CD4-positive, alpha-beta memory T cell (primary cell): ENCODE measurements around the gene BTRC. TPM values are rescaled to one million over a fixed set of nuclear protein-coding genes. Genes with fewer than 3 reads are reported as not detected.
A peak's percentile ranks its signal among the peaks of the same experiment; 100 is the strongest.

ENCODE experiments used
- CTCF ChIA-PET: fragments of 350-600 bp; sonication (Branson Sonifier 250); formaldehyde crosslinking; loops from one replicate; lab custom pipeline; 2021; ENCODE audit warnings: inconsistent platforms; ENCODE audit not compliant: partially characterized antibody; lab: Charles Lee
- POLR2A ChIA-PET: fragments of 350-600 bp; sonication (Branson Sonifier 250); formaldehyde crosslinking; loops from one replicate; lab custom pipeline; 2021; ENCODE audit not compliant: partially characterized antibody; lab: Charles Lee
- DNase-seq, 5 donors: peaks; one replicate each; pipeline versions ENCODE4 v3.0.0 to v3.0.0-alpha.2; 2020 to 2022; ENCODE audit warnings: mixed read lengths in 1 of 5
- H3K27ac ChIP-seq: one replicate; pipeline ENCODE4 v1.7.0; 2013; ENCODE audit warnings: low read depth, low read length
- H3K27me3 ChIP-seq: 2 replicates; pipeline ENCODE4 v1.7.0; 2013; ENCODE audit warnings: mild to moderate bottlenecking, low read length, moderate library complexity; ENCODE audit not compliant: insufficient read depth
- H3K36me3 ChIP-seq: 2 replicates; pipeline ENCODE4 v1.7.0; 2013; ENCODE audit warnings: mild to moderate bottlenecking, low read length, moderate library complexity; ENCODE audit not compliant: insufficient read depth
- H3K4me1 ChIP-seq: 2 replicates; pipeline ENCODE4 v1.7.0; 2013; ENCODE audit warnings: mild to moderate bottlenecking, low read length, moderate library complexity; ENCODE audit not compliant: insufficient read depth
- H3K4me3 ChIP-seq, 2 donors: one replicate each; pipeline ENCODE4 v1.7.0; 2013; ENCODE audit warnings: low read length in 2 of 2, mild to moderate bottlenecking in 1 of 2
- H3K9me3 ChIP-seq, 2 donors: one replicate each; pipeline ENCODE4 v1.7.0; 2013; ENCODE audit warnings: low read length in 2 of 2, control low read depth in 1 of 2; ENCODE audit not compliant: control insufficient read depth in 1 of 2
- H3K27ac Mint-ChIP-seq, 7 donors: one replicate each; pipeline ENCODE4 v1.8.0; 2020 to 2021; ENCODE audit warnings: mixed read lengths in 7 of 7, mild to moderate bottlenecking in 6 of 7, inconsistent platforms in 3 of 7, moderate library complexity in 3 of 7
- H3K27me3 Mint-ChIP-seq, 2 donors: one replicate each; pipeline ENCODE4 v1.8.0; 2020 to 2021; ENCODE audit warnings: mixed read lengths in 2 of 2
- H3K36me3 Mint-ChIP-seq, 2 donors: one replicate each; pipeline ENCODE4 v1.8.0; 2020 to 2021; ENCODE audit warnings: mixed read lengths in 2 of 2, inconsistent platforms in 1 of 2, mild to moderate bottlenecking in 1 of 2
- H3K4me1 Mint-ChIP-seq, 4 donors: one replicate each; pipeline ENCODE4 v1.8.0; 2020 to 2021; ENCODE audit warnings: mixed read lengths in 4 of 4, mild to moderate bottlenecking in 1 of 4
- H3K4me3 Mint-ChIP-seq, 8 donors: one replicate each; pipeline ENCODE4 v1.8.0; 2020 to 2021; ENCODE audit warnings: mixed read lengths in 8 of 8, mild to moderate bottlenecking in 7 of 8, moderate library complexity in 6 of 8, inconsistent platforms in 3 of 8
- H3K9me3 Mint-ChIP-seq, 8 donors: one replicate each; pipeline ENCODE4 v1.8.0; 2020 to 2021; ENCODE audit warnings: mixed read lengths in 8 of 8, mild to moderate bottlenecking in 5 of 8, inconsistent platforms in 3 of 8, moderate library complexity in 1 of 8
- intact Hi-C: fragments of 100-400 bp; cut with micrococcal nuclease; formaldehyde crosslinking; loops from one replicate; pipeline ENCODE4 v1.15.1; 2023
- polyA plus RNA-seq, 2 donors: library from polyadenylated mRNA; unstranded; fragments of 300-500 nt; fragmentation: Illumina TruSeq; gene quantifications; one replicate each; pipeline ENCODE4 v1.2.3, GENCODE V29; 2021
- total RNA-seq, 2 experiments: library from RNA; stranded (reverse); gene quantifications; one replicate each; pipeline ENCODE4 v1.2.3, GENCODE V29; 2021

The BTRC gene
- total and polyA plus RNA-seq, 4 experiments from 2014 or later: 6.7 to 21.3 (median 16.0) TPM

DNA sequence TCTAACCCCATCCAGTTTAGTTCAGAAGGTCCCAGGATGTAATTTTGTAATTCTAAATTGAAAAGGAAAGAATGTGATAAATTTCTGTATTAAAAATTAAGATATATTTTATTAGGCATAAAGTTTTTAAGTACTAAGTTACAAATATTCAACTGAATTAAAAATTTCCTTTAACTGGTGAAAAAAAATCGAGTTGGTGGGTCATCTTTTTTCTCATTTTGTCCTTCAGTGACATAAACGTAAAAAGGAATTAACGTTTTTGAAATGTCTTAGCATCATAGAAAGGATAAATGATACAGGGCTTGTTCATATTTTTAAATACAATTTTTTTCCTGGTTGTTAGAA, 88.5 kb downstream of the BTRC start:
- Histone ChIP-seq H3K27ac (no peak overlapping the region), H3K4me3 (no peak overlapping the region), H3K27me3 (no peaks in the 10 kb centered on the region), H3K36me3 (no peaks in the 10 kb centered on the region), H3K4me1 (no peaks in the 10 kb centered on the region), H3K9me3 (no peaks in the 10 kb centered on the region)
- Mint-ChIP-seq H3K27me3 (no peaks in the 10 kb centered on the region), H3K36me3 (no peaks in the 10 kb centered on the region), H3K9me3 (no peaks in the 10 kb centered on the region), H3K4me1 (peaks cover 0 to 5% (median 4%) of the 10 kb centered on the region in 4 donors), H3K27ac (peak overlapping the region in 2 of 7 donors; percentile 5 to 19), H3K4me3 (no peak overlapping the region)
- DNase-seq: no peak
- POLR2A ChIA-PET: no interaction called here
- CTCF ChIA-PET: interaction anchor here (1.0 to 2.4 kb wide), 5 partner anchors 17 to 228 kb away, joined by 3 to 14 read pairs (median 8); no protein-coding TSS in a partner anchor
- intact Hi-C loops: loop anchor here (2.0 kb wide), 2 partner anchors 170 to 228 kb away; no protein-coding TSS in a partner anchor

- Histone ChIP-seq H3K27me3 (no peaks in the 10 kb centered on the region), H3K9me3 (no peaks in the 10 kb centered on the region), H3K4me1 (no peaks in the 10 kb centered on the region), H3K4me3 (no peak overlapping the region), H3K27ac (no peak overlapping the region), H3K36me3 (no peaks in the 10 kb centered on the region)
- no peaks in the 10 kb centered on the region for H3K9me3 Mint-ChIP-seq
- H3K36me3 Mint-ChIP-seq: no peaks in the 10 kb centered on the region
- ChIA-PET CTCF (interaction anchor here (0.7 to 4.8 kb wide), 14 partner anchors 9 to 233 kb away, joined by 3 to 30 read pairs (median 3); no protein-coding TSS in a partner anchor), POLR2A (no interaction called here)
- no peak overlapping the region for H3K4me3 Mint-ChIP-seq
- intact Hi-C loops: no loop called here
- H3K4me1 Mint-ChIP-seq: peaks cover 0 to 5% (median 4%) of the 10 kb centered on the region in 4 donors
- H3K27ac Mint-ChIP-seq: no peak overlapping the region
- H3K27me3 Mint-ChIP-seq: no peaks in the 10 kb centered on the region
- no peak for DNase-seq
Observed at GRCh38 chr10:101444058-101444898, 90.3 kb downstream of the BTRC start.

- Histone ChIP-seq H3K9me3 (no peaks in the 10 kb centered on the region), H3K36me3 (no peaks in the 10 kb centered on the region), H3K27me3 (no peaks in the 10 kb centered on the region), H3K27ac (no peak overlapping the region), H3K4me1 (peaks cover under 1% of the 10 kb centered on the region), H3K4me3 (no peak overlapping the region)
- H3K9me3 Mint-ChIP-seq: no peaks in the 10 kb centered on the region
- ChIA-PET POLR2A (no interaction called here), CTCF (interaction anchor here (0.9 to 4.8 kb wide), 3 partner anchors 9 to 232 kb away, joined by 3 to 30 read pairs (median 3); no protein-coding TSS in a partner anchor)
- H3K36me3 Mint-ChIP-seq: no peaks in the 10 kb centered on the region
- DNase-seq: no peak
- H3K27me3 Mint-ChIP-seq: no peaks in the 10 kb centered on the region
- H3K4me1 Mint-ChIP-seq: peaks cover 3 to 12% (median 6%) of the 10 kb centered on the region in 4 donors
- intact Hi-C loops: no loop called here
- H3K4me3 Mint-ChIP-seq: no peak overlapping the region
- H3K27ac Mint-ChIP-seq: no peak overlapping the region
Observed at GRCh38 chr10:101446071-101446470, 92.1 kb downstream of the BTRC start.

DNA sequence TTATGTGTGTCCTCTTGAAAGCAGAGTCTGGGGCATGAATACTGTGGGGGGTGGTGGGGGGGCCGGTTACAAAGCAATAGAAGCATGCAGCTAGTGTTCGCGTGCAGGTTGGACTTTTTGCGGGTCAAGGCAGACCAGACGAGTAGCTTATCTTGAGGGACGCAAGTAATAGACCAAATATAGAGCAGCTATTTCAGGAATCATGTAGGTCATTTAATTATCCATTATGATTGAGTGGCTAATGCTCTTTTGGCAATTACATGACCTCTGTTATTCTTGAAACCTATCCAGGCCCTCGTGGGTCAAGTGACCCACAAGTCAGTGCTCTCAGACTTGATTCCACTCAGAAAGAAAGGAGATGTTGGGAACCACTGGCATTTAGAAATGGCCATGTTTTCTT, 93.0 kb downstream of the BTRC start:
- Mint-ChIP-seq H3K27ac (no peak overlapping the region), H3K4me1 (peaks cover 10 to 19% (median 14%) of the 10 kb centered on the region in 4 donors), H3K9me3 (no peaks in the 10 kb centered on the region), H3K36me3 (no peaks in the 10 kb centered on the region), H3K27me3 (no peaks in the 10 kb centered on the region), H3K4me3 (no peak overlapping the region)
- Histone ChIP-seq H3K4me3 (no peak overlapping the region), H3K27me3 (no peaks in the 10 kb centered on the region), H3K27ac (no peak overlapping the region), H3K36me3 (no peaks in the 10 kb centered on the region), H3K9me3 (no peaks in the 10 kb centered on the region), H3K4me1 (peaks cover 9% of the 10 kb centered on the region)
- CTCF ChIA-PET: interaction anchor here (1.2 to 4.8 kb wide), 3 partner anchors 8 to 233 kb away, joined by 3 to 30 read pairs (median 5); no protein-coding TSS in a partner anchor
- DNase-seq: no peak
- POLR2A ChIA-PET: interaction anchor here (0.6 kb wide), 1 partner anchor 22 kb away, joined by 5 read pairs; no protein-coding TSS in a partner anchor
- intact Hi-C loops: no loop called here

DNA sequence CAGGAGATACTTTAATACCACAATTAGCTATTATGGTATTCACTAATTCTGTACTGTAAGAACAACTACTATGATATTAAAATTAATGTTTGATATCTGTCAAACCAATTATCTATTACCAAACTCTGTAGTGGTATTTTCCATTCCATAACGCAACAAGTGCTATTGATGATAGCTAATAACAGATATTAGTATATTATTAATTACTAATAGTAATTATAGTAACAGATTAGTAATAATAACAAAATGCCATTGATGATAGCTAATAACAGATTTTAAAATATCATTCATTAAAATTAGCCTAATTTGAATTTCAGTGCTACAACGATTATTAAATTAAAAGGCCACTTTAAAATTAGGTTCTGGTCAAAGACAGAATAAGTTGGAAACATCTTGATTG, 93.5 kb downstream of the BTRC start:
- Histone ChIP-seq H3K4me1 (peaks cover 14% of the 10 kb centered on the region), H3K27me3 (no peaks in the 10 kb centered on the region), H3K36me3 (no peaks in the 10 kb centered on the region), H3K4me3 (no peak overlapping the region), H3K27ac (no peak overlapping the region), H3K9me3 (no peaks in the 10 kb centered on the region)
- Mint-ChIP-seq H3K4me3 (no peak overlapping the region), H3K27ac (no peak overlapping the region), H3K36me3 (no peaks in the 10 kb centered on the region), H3K27me3 (no peaks in the 10 kb centered on the region), H3K9me3 (no peaks in the 10 kb centered on the region), H3K4me1 (peaks cover 10 to 20% (median 18%) of the 10 kb centered on the region in 4 donors)
- no peak for DNase-seq
- intact Hi-C loops: no loop called here
- ChIA-PET POLR2A (no interaction called here), CTCF (interaction anchor here (1.2 to 4.8 kb wide), 3 partner anchors 8 to 234 kb away, joined by 3 to 30 read pairs (median 5); no protein-coding TSS in a partner anchor)

DNA sequence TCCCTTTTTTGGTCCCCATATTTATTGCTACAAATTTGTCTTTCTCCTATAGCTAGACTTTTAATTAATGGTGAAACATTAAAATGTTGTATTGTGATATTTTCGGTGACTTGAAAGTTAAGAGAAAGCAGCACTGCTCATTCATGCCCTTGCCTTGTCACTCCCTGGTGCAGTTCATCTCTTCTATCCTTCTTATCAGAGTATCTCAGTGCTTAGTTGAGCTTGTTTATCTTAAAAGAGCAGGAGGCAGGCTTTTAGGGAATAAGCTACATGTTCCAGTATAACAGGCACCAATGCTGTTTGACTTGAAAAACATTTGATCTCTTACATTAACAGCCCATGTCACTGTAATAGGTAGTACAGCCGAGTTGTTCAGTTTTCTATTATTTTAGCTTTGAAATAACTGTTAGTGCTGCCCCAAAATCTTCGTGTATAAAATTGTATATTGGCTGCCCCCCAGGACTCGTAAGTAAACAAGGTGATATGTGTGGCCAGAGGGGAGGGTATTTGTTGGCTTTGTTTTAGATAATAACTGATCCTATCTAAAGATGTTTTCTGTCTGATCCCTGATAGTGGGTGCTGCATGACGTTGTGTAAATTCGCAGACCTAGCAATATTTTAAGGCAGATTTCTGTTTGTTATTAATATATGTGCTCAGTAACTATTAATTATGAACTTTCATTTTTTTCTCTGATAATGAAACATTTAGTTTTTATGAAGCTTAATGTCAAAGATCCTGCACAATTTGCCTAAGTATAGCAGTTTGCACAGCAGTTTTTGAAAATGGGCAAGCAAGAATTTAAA, 96.5 kb downstream of the BTRC start:
- no peaks in the 10 kb centered on the region for H3K9me3 Mint-ChIP-seq
- H3K27me3 Mint-ChIP-seq: no peaks in the 10 kb centered on the region
- no peaks in the 10 kb centered on the region for H3K36me3 ChIP-seq
- no peaks in the 10 kb centered on the region for H3K27me3 ChIP-seq
- DNase-seq: no peak
- no peaks in the 10 kb centered on the region for H3K9me3 ChIP-seq
- H3K4me1 ChIP-seq: peaks cover 33% of the 10 kb centered on the region
- H3K4me3 ChIP-seq: no peak overlapping the region
- intact Hi-C loops: no loop called here
- no peak overlapping the region for H3K27ac Mint-ChIP-seq
- POLR2A ChIA-PET: no interaction called here
- CTCF ChIA-PET: interaction anchor here (1.3 to 2.0 kb wide), 2 partner anchors 16 to 236 kb away, joined by 4 to 11 read pairs; no protein-coding TSS in a partner anchor
- peaks cover 21 to 39% (median 32%) of the 10 kb centered on the region in 4 donors for H3K4me1 Mint-ChIP-seq
- no peaks in the 10 kb centered on the region for H3K36me3 Mint-ChIP-seq
- no peak overlapping the region for H3K27ac ChIP-seq
- no peak overlapping the region for H3K4me3 Mint-ChIP-seq

DNA sequence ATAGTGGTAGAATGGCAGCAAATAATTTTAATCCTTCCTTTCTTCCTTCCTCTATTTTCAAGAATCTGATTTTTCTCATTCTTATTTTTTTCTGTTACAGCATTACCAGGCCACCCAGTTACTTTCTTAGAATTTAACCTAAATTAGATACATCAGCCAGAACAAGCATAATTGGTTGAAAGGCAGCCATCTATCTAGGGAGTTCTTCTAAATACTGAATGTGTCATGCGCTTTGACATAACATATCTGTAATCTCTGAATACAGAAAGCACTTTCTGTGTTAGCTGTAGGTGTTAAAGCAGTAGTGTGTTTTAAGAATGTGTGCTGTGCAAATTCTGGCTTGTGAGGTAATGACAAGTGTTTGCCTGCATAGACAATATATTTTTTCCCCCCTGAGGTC, 97.3 kb downstream of the BTRC start:
- no peak overlapping the region for H3K27ac Mint-ChIP-seq
- H3K4me1 Mint-ChIP-seq: peaks cover 24 to 39% (median 32%) of the 10 kb centered on the region in 4 donors
- no peaks in the 10 kb centered on the region for H3K27me3 Mint-ChIP-seq
- Histone ChIP-seq H3K27ac (no peak overlapping the region), H3K27me3 (no peaks in the 10 kb centered on the region), H3K9me3 (no peaks in the 10 kb centered on the region), H3K4me3 (no peak overlapping the region), H3K36me3 (no peaks in the 10 kb centered on the region), H3K4me1 (peaks cover 33% of the 10 kb centered on the region)
- no peaks in the 10 kb centered on the region for H3K9me3 Mint-ChIP-seq
- intact Hi-C loops: no loop called here
- CTCF ChIA-PET: interaction anchor here (2.0 kb wide), 1 partner anchor 15 kb away, joined by 11 read pairs; no protein-coding TSS in a partner anchor
- POLR2A ChIA-PET: no interaction called here
- no peak for DNase-seq
- no peak overlapping the region for H3K4me3 Mint-ChIP-seq
- H3K36me3 Mint-ChIP-seq: no peaks in the 10 kb centered on the region
